Activated CD4-positive, alpha-beta memory T cell treated with anti-CD3 and anti-CD28 coated beads, Interleukin-2, amount 10 ng/mL, durations not matched to agents 7 days and 5 days (primary cell): ENCODE measurements around the gene RCAN1. TPM values are rescaled to one million over a fixed set of nuclear protein-coding genes. Genes with fewer than 3 reads are reported as not detected.

Experiments
- CTCF ChIA-PET: fragments of 350-600 bp; sonication (Branson Sonifier 250); formaldehyde crosslinking; loops from one replicate; lab custom pipeline; 2021; ENCODE audit warnings: antibody characterized with exemption, inconsistent platforms; lab: Charles Lee
- POLR2A ChIA-PET: fragments of 350-600 bp; sonication (Branson Sonifier 250); formaldehyde crosslinking; loops from one replicate; lab custom pipeline; 2021; ENCODE audit warnings: antibody characterized with exemption; lab: Charles Lee
- DNase-seq: peaks from one replicate; pipeline ENCODE4 v3.0.0-alpha.2; 2020
- H3K27ac Mint-ChIP-seq: one replicate; pipeline ENCODE4 v1.8.0; 2021; ENCODE audit warnings: mild to moderate bottlenecking, mixed read lengths
- H3K27me3 Mint-ChIP-seq: one replicate; pipeline ENCODE4 v1.8.0; 2021; ENCODE audit warnings: mixed read lengths
- H3K36me3 Mint-ChIP-seq: one replicate; pipeline ENCODE4 v1.8.0; 2021; ENCODE audit warnings: low read depth, mixed read lengths
- H3K4me1 Mint-ChIP-seq: one replicate; pipeline ENCODE4 v1.8.0; 2021; ENCODE audit warnings: mixed read lengths
- H3K4me3 Mint-ChIP-seq: one replicate; pipeline ENCODE4 v1.8.0; 2021; ENCODE audit warnings: mild to moderate bottlenecking, mixed read lengths
- H3K9me3 Mint-ChIP-seq: one replicate; pipeline ENCODE4 v1.8.0; 2021; ENCODE audit warnings: mixed read lengths
- total RNA-seq, 2 experiments: library from RNA; stranded (reverse); gene quantifications; one replicate each; pipeline ENCODE4 v1.2.3, GENCODE V29; 2021

Gene RCAN1
- total RNA-seq, 2 experiments from 2014 or later: 8.3 to 8.8 TPM

- POLR2A ChIA-PET: interaction anchor here (0.6 to 1.6 kb wide), 3 partner anchors 13 to 1679 kb away, joined by 3 read pairs; no protein-coding TSS in a partner anchor
- H3K36me3 Mint-ChIP-seq: peaks cover 7% of the 10 kb centered on the region
- H3K27me3 Mint-ChIP-seq: peaks cover 4% of the 10 kb centered on the region
- no peaks in the 10 kb centered on the region for H3K9me3 Mint-ChIP-seq
- CTCF ChIA-PET: interaction anchor here (1.5 kb wide), 1 partner anchor 9 kb away, joined by 4 read pairs; no protein-coding TSS in a partner anchor
- peak; percentile 51 for DNase-seq
- H3K4me1 Mint-ChIP-seq: peaks cover 41% of the 10 kb centered on the region
- peak overlapping the region; percentile 61 for H3K4me3 Mint-ChIP-seq
- H3K27ac Mint-ChIP-seq: peak overlapping the region; percentile 81
These were observed 25.2 kb upstream of the RCAN1 start for GRCh38 chr21:34639882-34640788.

GRCh38 chr21:34639250-34639649 lies 24.3 kb upstream of the RCAN1 start:
- CTCF ChIA-PET: no interaction called here
- H3K4me3 Mint-ChIP-seq: no peak overlapping the region
- peaks cover 41% of the 10 kb centered on the region for H3K4me1 Mint-ChIP-seq
- POLR2A ChIA-PET: interaction anchor here (1.6 kb wide), 1 partner anchor 37 kb away, joined by 3 read pairs; no protein-coding TSS in a partner anchor
- peaks cover 4% of the 10 kb centered on the region for H3K27me3 Mint-ChIP-seq
- DNase-seq: no peak
- H3K9me3 Mint-ChIP-seq: no peaks in the 10 kb centered on the region
- no peak overlapping the region for H3K27ac Mint-ChIP-seq
- peaks cover 7% of the 10 kb centered on the region for H3K36me3 Mint-ChIP-seq

GRCh38 chr21:34636961-34637360 lies 22.0 kb upstream of the RCAN1 start:
- Mint-ChIP-seq H3K27me3 (peaks cover 13% of the 10 kb centered on the region), H3K9me3 (no peaks in the 10 kb centered on the region), H3K4me3 (no peak overlapping the region), H3K36me3 (peaks cover 7% of the 10 kb centered on the region), H3K4me1 (peaks cover 35% of the 10 kb centered on the region), H3K27ac (no peak overlapping the region)
- ChIA-PET POLR2A (no interaction called here), CTCF (interaction anchor here (1.6 kb wide), 1 partner anchor 11 kb away, joined by 3 read pairs; no protein-coding TSS in a partner anchor)
- DNase-seq: no peak

- no peak overlapping the region for H3K27ac Mint-ChIP-seq
- peaks cover 15% of the 10 kb centered on the region for H3K27me3 Mint-ChIP-seq
- no peak for DNase-seq
- peaks cover 21% of the 10 kb centered on the region for H3K4me1 Mint-ChIP-seq
- ChIA-PET POLR2A (no interaction called here), CTCF (no interaction called here)
- H3K9me3 Mint-ChIP-seq: no peaks in the 10 kb centered on the region
- peaks cover 7% of the 10 kb centered on the region for H3K36me3 Mint-ChIP-seq
- H3K4me3 Mint-ChIP-seq: no peak overlapping the region
These were observed 20.4 kb upstream of the RCAN1 start for GRCh38 chr21:34635307-34635706.

GRCh38 chr21:34632498-34632897 lies 17.6 kb upstream of the RCAN1 start:
- H3K4me1 Mint-ChIP-seq: peaks cover 1% of the 10 kb centered on the region
- no peaks in the 10 kb centered on the region for H3K36me3 Mint-ChIP-seq
- no peaks in the 10 kb centered on the region for H3K9me3 Mint-ChIP-seq
- H3K27me3 Mint-ChIP-seq: peaks cover 17% of the 10 kb centered on the region
- CTCF ChIA-PET: interaction anchor here (1.7 to 1.8 kb wide), 2 partner anchors 17 to 270 kb away, joined by 6 to 7 read pairs; partner anchors contain the start of gene RCAN1
- no peak overlapping the region for H3K27ac Mint-ChIP-seq
- no peak for DNase-seq
- no peak overlapping the region for H3K4me3 Mint-ChIP-seq
- POLR2A ChIA-PET: no interaction called here

DNA sequence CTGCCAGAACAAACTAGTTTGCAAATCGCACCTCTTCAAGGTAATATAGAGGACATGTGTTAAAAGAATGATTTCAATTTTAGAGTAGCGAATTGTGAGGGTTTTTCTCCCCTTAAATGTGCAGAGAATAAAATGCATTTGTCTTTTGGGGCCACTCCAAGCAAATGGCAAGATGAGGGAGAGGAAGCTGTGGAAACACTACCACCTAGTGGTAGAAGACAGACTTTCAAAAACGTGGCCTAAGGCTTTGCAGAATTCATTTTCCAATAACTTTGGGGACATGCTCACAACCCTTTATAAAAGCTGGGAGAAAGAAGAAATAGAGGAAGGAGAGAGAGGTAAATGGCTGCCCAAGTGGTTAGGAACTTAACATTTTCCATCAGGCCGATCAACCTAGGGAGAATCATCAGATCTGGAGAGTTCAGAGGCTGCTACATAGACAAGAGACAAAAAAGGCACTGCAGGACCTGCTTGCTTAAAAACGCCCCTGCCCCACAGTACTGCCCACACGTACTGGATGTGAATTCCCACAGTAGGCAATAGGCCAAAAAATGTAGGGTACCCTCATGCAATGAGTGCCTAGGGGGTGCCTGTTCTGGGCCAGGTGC lies 15.7 kb upstream of the RCAN1 start:
- no peaks in the 10 kb centered on the region for H3K9me3 Mint-ChIP-seq
- peaks cover 24% of the 10 kb centered on the region for H3K27me3 Mint-ChIP-seq
- H3K27ac Mint-ChIP-seq: no peak overlapping the region
- H3K36me3 Mint-ChIP-seq: no peaks in the 10 kb centered on the region
- POLR2A ChIA-PET: no interaction called here
- H3K4me3 Mint-ChIP-seq: no peak overlapping the region
- H3K4me1 Mint-ChIP-seq: no peaks in the 10 kb centered on the region
- CTCF ChIA-PET: interaction anchor here (0.6 to 1.8 kb wide), 5 partner anchors 12 to 264 kb away, joined by 3 to 7 read pairs (median 4); partner anchors contain the start of gene RCAN1
- DNase-seq: no peak

DNA sequence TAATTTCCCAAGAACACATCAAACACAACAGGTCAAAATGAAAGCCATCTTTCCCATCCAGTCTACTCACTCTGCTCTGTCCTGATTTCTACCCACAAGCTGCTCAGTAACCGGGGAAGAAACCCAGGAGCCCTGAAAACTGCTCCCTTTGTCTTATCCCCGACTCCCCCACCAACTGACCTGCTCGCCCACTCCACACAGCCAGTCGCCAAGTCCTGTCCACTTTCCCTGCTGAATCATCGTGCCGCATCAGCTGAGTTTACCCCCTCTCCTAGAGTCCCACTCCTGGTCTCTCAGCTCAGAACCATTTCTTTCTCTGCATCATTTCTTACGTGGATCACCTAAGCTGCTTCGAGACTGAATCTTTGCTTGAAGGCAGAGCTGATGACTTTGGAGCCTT lies 11.2 kb upstream of the RCAN1 start:
- POLR2A ChIA-PET: no interaction called here
- no peak for DNase-seq
- peaks cover 28% of the 10 kb centered on the region for H3K27me3 Mint-ChIP-seq

GRCh38 chr21:34625030-34625593 lies 10.2 kb upstream of the RCAN1 start:
- Mint-ChIP-seq H3K4me1 (no peaks in the 10 kb centered on the region), H3K27ac (no peak overlapping the region), H3K36me3 (no peaks in the 10 kb centered on the region), H3K4me3 (no peak overlapping the region), H3K27me3 (peaks cover 28% of the 10 kb centered on the region), H3K9me3 (no peaks in the 10 kb centered on the region)
- DNase-seq: no peak
- POLR2A ChIA-PET: no interaction called here
- CTCF ChIA-PET: interaction anchor here (0.9 to 1.2 kb wide), 4 partner anchors 12 to 262 kb away, joined by 3 read pairs; no protein-coding TSS in a partner anchor

More for the DNA sequence above, 11.2 kb upstream of the RCAN1 start:
- Mint-ChIP-seq H3K27ac (no peak overlapping the region), H3K36me3 (no peaks in the 10 kb centered on the region), H3K4me1 (no peaks in the 10 kb centered on the region), H3K9me3 (no peaks in the 10 kb centered on the region), H3K4me3 (no peak overlapping the region)
- CTCF ChIA-PET: interaction anchor here (1.0 to 1.7 kb wide), 3 partner anchors 11 to 127 kb away, joined by 3 to 5 read pairs (median 3); no protein-coding TSS in a partner anchor

DNA sequence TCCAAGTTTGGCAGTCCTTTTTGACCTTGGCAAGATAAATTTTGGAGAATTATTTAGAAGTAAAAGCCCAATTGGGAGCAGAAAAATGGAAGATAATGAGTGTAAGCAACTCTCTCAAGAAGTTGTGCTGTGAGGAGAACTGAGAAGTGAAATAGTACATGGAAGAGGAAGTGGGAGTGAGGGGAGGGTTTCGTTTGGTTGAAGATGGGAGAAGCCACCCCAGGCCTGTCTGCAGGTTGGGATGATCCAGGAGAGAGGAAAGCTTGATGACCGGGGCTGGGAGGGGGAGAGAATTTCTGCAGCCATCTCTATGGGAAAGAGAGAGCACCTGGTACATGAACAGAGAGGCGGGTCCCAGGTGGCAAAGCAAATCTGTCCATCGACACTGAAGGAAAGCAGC lies 8.6 kb upstream of the RCAN1 start:
- Mint-ChIP-seq H3K4me3 (no peak overlapping the region), H3K27ac (no peak overlapping the region), H3K4me1 (no peaks in the 10 kb centered on the region), H3K9me3 (no peaks in the 10 kb centered on the region), H3K36me3 (no peaks in the 10 kb centered on the region), H3K27me3 (peaks cover 28% of the 10 kb centered on the region)
- POLR2A ChIA-PET: no interaction called here
- CTCF ChIA-PET: no interaction called here
- DNase-seq: no peak

DNA sequence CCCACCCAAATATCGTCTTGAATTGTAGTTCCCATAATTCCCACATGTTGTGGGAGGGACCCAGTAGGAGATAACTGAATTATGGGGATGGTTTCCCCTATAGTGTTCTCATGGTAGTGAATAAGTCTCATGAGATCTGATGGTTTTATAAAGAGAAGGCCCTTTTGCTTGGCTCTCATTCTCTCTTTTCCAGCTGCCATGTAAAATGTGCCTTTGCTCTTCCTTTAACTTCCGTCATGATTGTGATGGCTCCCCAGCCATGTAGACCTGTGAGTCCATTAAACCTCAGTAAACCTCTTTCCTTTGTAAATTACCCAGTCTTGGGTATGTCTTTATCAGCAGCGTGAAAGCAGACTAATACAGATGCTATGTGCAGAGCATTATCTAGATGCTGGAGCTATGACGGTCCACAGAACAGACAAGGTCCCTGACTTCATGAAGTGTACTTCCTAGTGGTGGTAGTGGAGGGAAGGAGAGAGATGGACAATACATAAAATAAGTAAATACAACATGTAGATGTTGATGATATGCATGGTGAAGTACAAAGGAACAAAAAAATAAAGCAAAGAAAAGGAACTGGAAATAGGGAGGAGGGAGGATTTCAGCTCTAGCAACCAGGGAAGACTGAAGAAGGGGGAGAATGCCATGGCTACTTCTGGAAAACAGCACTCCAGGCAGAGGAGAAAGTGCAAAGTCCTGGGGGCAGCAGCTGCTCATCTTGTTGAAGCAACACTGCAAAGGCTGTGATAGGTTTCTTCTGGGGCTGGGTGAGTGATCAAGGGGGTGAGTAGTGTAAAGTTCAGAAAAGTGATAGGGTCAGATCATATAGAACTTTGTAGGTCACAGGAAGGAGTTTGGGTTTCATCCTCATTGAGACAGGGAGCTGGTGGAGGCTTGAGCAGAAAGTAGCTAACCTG lies 6.8 kb upstream of the RCAN1 start:
- Mint-ChIP-seq H3K36me3 (no peaks in the 10 kb centered on the region), H3K4me3 (no peak overlapping the region)

DNA sequence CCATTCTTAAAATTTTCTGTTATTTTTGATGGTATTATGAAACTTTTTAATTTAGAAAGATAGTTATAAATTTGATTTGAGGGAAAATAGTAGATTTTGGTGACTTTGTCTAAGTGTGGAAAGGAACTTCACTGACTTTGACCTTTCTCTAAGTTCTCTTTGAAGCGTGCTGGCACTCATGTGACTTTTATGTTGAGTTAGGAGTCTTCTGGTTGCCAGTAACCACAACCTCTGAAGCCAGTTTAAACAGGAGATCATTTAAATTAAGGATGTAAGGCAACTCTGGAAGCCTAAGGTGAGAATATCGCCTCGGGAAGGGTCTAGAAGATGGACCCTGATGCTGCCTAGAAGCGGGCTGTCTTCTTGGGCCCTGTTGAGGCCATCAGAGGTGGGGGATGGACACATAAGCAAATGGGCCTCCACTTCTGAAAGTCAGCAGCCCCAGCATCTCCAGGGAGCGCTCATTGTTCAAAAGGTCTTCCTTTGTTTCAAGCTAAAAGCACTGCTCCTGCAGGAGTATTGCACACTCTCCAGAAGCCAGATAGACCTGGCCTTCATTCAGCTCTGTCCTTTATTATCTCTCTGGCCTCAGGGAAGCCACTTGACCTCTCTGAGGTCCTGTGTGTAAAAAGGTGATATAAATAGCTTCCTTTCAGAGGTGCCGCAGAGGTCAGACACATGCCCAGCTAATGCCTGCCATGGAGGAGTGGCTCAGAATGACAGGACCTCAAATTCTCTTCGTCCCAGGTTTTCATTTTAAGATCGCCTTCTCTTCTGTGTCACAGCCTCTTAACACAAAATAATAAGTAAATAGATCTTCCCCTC lies 5.1 kb upstream of the RCAN1 start:
- H3K4me3 Mint-ChIP-seq: no peak overlapping the region
- CTCF ChIA-PET: no interaction called here
- no peak overlapping the region for H3K27ac Mint-ChIP-seq
- H3K27me3 Mint-ChIP-seq: peaks cover 19% of the 10 kb centered on the region
- POLR2A ChIA-PET: no interaction called here
- H3K36me3 Mint-ChIP-seq: no peaks in the 10 kb centered on the region
- DNase-seq: no peak
- no peaks in the 10 kb centered on the region for H3K9me3 Mint-ChIP-seq
- H3K4me1 Mint-ChIP-seq: peaks cover 4% of the 10 kb centered on the region

More for the DNA sequence above, 6.8 kb upstream of the RCAN1 start:
- Mint-ChIP-seq H3K4me1 (no peaks in the 10 kb centered on the region), H3K9me3 (no peaks in the 10 kb centered on the region), H3K27me3 (peaks cover 26% of the 10 kb centered on the region), H3K27ac (no peak overlapping the region)
- DNase-seq: no peak
- CTCF ChIA-PET: no interaction called here
- POLR2A ChIA-PET: no interaction called here
